Measurements from ENCODE around the gene SLC6A5. TPM values are rescaled to one million over a fixed set of nuclear protein-coding genes. Genes with fewer than 3 reads are reported as not detected.

SLC6A5 gene
- total RNA-seq, 1 experiment from 2014 or later, result not detected

- H3K4ac ChIP-seq (ENCODE audit: low read depth, low read length), result no peak overlapping the region
- Mint-ChIP-seq H3K27me3 (ENCODE audit: low read depth) (peaks cover 23% of the 10 kb centered on the region), H3K4me3 (no peak overlapping the region), H3K4me1 (no peaks in the 10 kb centered on the region), H3K27ac (no peak overlapping the region), H3K9me3 (no peaks in the 10 kb centered on the region), H3K36me3 (ENCODE audit: insufficient read depth in 1 of 3, low read depth in 3 of 3) (no peaks in the 10 kb centered on the region)
- no peak overlapping the region for H3K27ac ChIP-seq (ENCODE audit: insufficient read length, low read depth, low read length)
- TF ChIP-seq, protein P1, sequence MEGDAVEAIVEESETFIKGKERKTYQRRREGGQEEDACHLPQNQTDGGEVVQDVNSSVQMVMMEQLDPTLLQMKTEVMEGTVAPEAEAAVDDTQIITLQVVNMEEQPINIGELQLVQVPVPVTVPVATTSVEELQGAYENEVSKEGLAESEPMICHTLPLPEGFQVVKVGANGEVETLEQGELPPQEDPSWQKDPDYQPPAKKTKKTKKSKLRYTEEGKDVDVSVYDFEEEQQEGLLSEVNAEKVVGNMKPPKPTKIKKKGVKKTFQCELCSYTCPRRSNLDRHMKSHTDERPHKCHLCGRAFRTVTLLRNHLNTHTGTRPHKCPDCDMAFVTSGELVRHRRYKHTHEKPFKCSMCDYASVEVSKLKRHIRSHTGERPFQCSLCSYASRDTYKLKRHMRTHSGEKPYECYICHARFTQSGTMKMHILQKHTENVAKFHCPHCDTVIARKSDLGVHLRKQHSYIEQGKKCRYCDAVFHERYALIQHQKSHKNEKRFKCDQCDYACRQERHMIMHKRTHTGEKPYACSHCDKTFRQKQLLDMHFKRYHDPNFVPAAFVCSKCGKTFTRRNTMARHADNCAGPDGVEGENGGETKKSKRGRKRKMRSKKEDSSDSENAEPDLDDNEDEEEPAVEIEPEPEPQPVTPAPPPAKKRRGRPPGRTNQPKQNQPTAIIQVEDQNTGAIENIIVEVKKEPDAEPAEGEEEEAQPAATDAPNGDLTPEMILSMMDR (conservative IDR thresholded peaks at IDR 0.05), result no peak
- no peaks in the 10 kb centered on the region for H3K9me3 ChIP-seq (ENCODE audit: control insufficient read depth, low read depth, low read length)
- H3K4me1 ChIP-seq (ENCODE audit: insufficient read depth, low read length), result no peaks in the 10 kb centered on the region
- no peak overlapping the region for H2BK120ac ChIP-seq (ENCODE audit: low read depth, low read length, poor library complexity, severe bottlenecking)
- H2BK5ac ChIP-seq (ENCODE audit: insufficient read length, low read length), result no peak overlapping the region
- H3K23ac ChIP-seq (ENCODE audit: insufficient read length, low read depth, low read length), result no peak overlapping the region
- no CpG with 5 or more reads among the region's 3 CpGs for WGBS (ENCODE audit: extremely low coverage, insufficient read length, low lambda C conversion rate)
- H3K14ac ChIP-seq (ENCODE audit: insufficient read depth, low read length), result no peak overlapping the region
- H2BK20ac ChIP-seq (ENCODE audit: low read depth, low read length, poor library complexity, severe bottlenecking), result no peak overlapping the region
- H4K20me1 ChIP-seq (ENCODE audit: control insufficient read depth, insufficient read depth, insufficient read length), result no peaks in the 10 kb centered on the region
- no peaks in the 10 kb centered on the region; the same call in 1 of the 2 replicates for H3K27me3 ChIP-seq (ENCODE audit: insufficient read depth, low read length)
- no peak overlapping the region for H4K91ac ChIP-seq (ENCODE audit: insufficient read length, low read depth, low read length)
- no peak overlapping the region for H3T11ph ChIP-seq (ENCODE audit: low read length)
- H4K8ac ChIP-seq (replicated peaks; ENCODE audit: insufficient read length, low read depth, low read length), result no peak overlapping the region
- H3K56ac ChIP-seq (ENCODE audit: insufficient read length, low read depth, low read length), result no peak overlapping the region
- H3K18ac ChIP-seq (ENCODE audit: insufficient read length, low read depth, low read length), result no peak overlapping the region
- no peak overlapping the region for H4K5ac ChIP-seq (ENCODE audit: insufficient read length, low read depth, low read length)
- H2BK12ac ChIP-seq (ENCODE audit: insufficient read length, low read depth, low read length), result no peak overlapping the region
- DNase-seq, result no peak
- H3K4me2 ChIP-seq (ENCODE audit: insufficient read depth, insufficient read length, low read length), result no peak overlapping the region
- H2AFZ ChIP-seq (ENCODE audit: low read length), result no peak overlapping the region
- no peaks in the 10 kb centered on the region for H3K23me2 ChIP-seq (ENCODE audit: insufficient read length, low read depth, low read length, poor library complexity, severe bottlenecking)
- H2BK15ac ChIP-seq (ENCODE audit: low read depth, low read length), result no peak overlapping the region
- H3K79me1 ChIP-seq (ENCODE audit: insufficient read depth, low read depth, low read length, poor library complexity, severe bottlenecking), result no peaks in the 10 kb centered on the region
- no peak overlapping the region for H2AK5ac ChIP-seq (ENCODE audit: insufficient read length, low read length)
- H3K9ac ChIP-seq (ENCODE audit: extremely low read depth, insufficient read length, low read length), result no peak overlapping the region
- no peaks in the 10 kb centered on the region for H3K79me2 ChIP-seq (ENCODE audit: insufficient read depth, low read length)
These were observed 9.0 kb upstream of the SLC6A5 start for GRCh38 chr11:20590381-20590780.

All from H9 (cell line).